Neural cell (in vitro differentiated cells): Measurements from ENCODE around the gene GDPD5. TPM values are rescaled to one million over a fixed set of nuclear protein-coding genes. Genes with fewer than 3 reads are reported as not detected.

Source experiments
- H2AFZ ChIP-seq: fragments of 200-600, 300-800 bp; sonication (generic), shearing (Covaris generic); 2 replicates; pipeline ENCODE4 v1.6.0; 2014; ENCODE audit warnings: low read depth, mild to moderate bottlenecking, antibody characterized with exemption, low read length, moderate library complexity
- H3F3A ChIP-seq: fragments of 200-600 bp; shearing (Covaris generic); 2 replicates; pipeline ENCODE4 v1.6.1; 2016; ENCODE audit warnings: mild to moderate bottlenecking, moderate library complexity, mixed read lengths, antibody characterized with exemption, low read length; ENCODE audit not compliant: insufficient read depth, poor library complexity, severe bottlenecking
- H3K27ac ChIP-seq: fragments of 200-600, 300-800 bp; sonication (generic), shearing (Covaris generic); 2 replicates; pipeline ENCODE4 v1.5.1; 2014; ENCODE audit warnings: mild to moderate bottlenecking, low read length, moderate library complexity
- H3K27me3 ChIP-seq: fragments of 300-800, 200-600 bp; sonication (generic), shearing (Covaris generic); 2 replicates; pipeline ENCODE4 v1.6.0; 2014; ENCODE audit warnings: mild to moderate bottlenecking, low read depth, low read length, moderate library complexity; ENCODE audit not compliant: insufficient read depth
- H3K36me3 ChIP-seq: fragments of 300-800, 200-600 bp; sonication (generic), shearing (Covaris generic); 2 replicates; pipeline ENCODE4 v1.5.1; 2014; ENCODE audit warnings: mild to moderate bottlenecking, antibody characterized with exemption, low read length, moderate library complexity; ENCODE audit not compliant: insufficient read depth
- H3K4me2 ChIP-seq: fragments of 300-800, 200-600 bp; sonication (generic), shearing (Covaris generic); 2 replicates; pipeline ENCODE4 v1.6.0; 2014; ENCODE audit warnings: mild to moderate bottlenecking, low read length
- H3K4me3 ChIP-seq: fragments of 300-800, 200-600 bp; sonication (generic), shearing (Covaris generic); 2 replicates; pipeline ENCODE4 v1.5.1; 2014; ENCODE audit warnings: mild to moderate bottlenecking, low read length, moderate library complexity
- H3K79me2 ChIP-seq: fragments of 200-600 bp; shearing (Covaris generic); replicated peaks from 2 replicates; pipeline ENCODE4 v1.6.0; 2014; ENCODE audit warnings: mild to moderate bottlenecking, low read length, moderate library complexity; ENCODE audit not compliant: insufficient read depth
- H3K9ac ChIP-seq: fragments of 300-800, 200-600 bp; sonication (generic), shearing (Covaris generic); 2 replicates; pipeline ENCODE4 v1.6.1; 2016; ENCODE audit warnings: mild to moderate bottlenecking, low read length, mixed read lengths
- H3K9me2 ChIP-seq: fragments of 200-600 bp; shearing (Covaris generic); 2 replicates; pipeline ENCODE4 v1.6.1; 2016; ENCODE audit warnings: mild to moderate bottlenecking, low read length, mixed read lengths; ENCODE audit not compliant: insufficient read depth
- H3K9me3 ChIP-seq: fragments of 200-600, 300-800 bp; sonication (generic), shearing (Covaris generic); 2 replicates; pipeline ENCODE4 v1.6.1; 2016; ENCODE audit warnings: mild to moderate bottlenecking, mixed run types, low read length, moderate library complexity, mixed read lengths
- H4K20me1 ChIP-seq: fragments of 200-600 bp; shearing (Covaris generic); 2 replicates; pipeline ENCODE4 v1.6.1; 2016; ENCODE audit warnings: mild to moderate bottlenecking, mixed run types; ENCODE audit not compliant: insufficient read depth
- CTCF ChIP-seq: fragments of 450-650 bp; IDR thresholded peaks from 2 replicates; pipeline ENCODE4 v1.5.1; 2014; ENCODE audit warnings: antibody characterized with exemption, mild to moderate bottlenecking, moderate library complexity; ENCODE audit not compliant: poor library complexity, severe bottlenecking
- EP300 ChIP-seq: fragments of 450-650 bp; conservative IDR thresholded peaks from 2 replicates; pipeline ENCODE4 v1.6.1; 2014; ENCODE audit warnings: antibody characterized with exemption, mild to moderate bottlenecking, moderate library complexity; ENCODE audit not compliant: poor library complexity, severe bottlenecking
- EZH2 ChIP-seq: fragments of 200-600, 300-800 bp; shearing (Covaris generic), sonication (generic); IDR thresholded peaks from 2 replicates; pipeline ENCODE4 v1.6.1; 2014; ENCODE audit warnings: antibody characterized with exemption, low read length, borderline replicate concordance, mild to moderate bottlenecking; ENCODE audit not compliant: insufficient read depth, poor library complexity, severe bottlenecking
- MXI1 ChIP-seq: fragments of 450-650 bp; conservative IDR thresholded peaks from 2 replicates; pipeline ENCODE4 v1.6.1; 2014; ENCODE audit warnings: antibody characterized with exemption, mild to moderate bottlenecking; ENCODE audit not compliant: poor library complexity, severe bottlenecking
- POLR2AphosphoS5 ChIP-seq: IDR thresholded peaks from 2 replicates; pipeline ENCODE4 v1.6.1; 2012
- RAD21 ChIP-seq: fragments of 450-650 bp; conservative IDR thresholded peaks from 2 replicates; pipeline ENCODE4 v1.6.1; 2014; ENCODE audit warnings: antibody characterized with exemption, mild to moderate bottlenecking, moderate library complexity
- REST ChIP-seq: IDR thresholded peaks from 2 replicates; pipeline ENCODE4 v1.6.1; 2012; ENCODE audit warnings: borderline replicate concordance
- SMC3 ChIP-seq: fragments of 450-650 bp; conservative IDR thresholded peaks from 2 replicates; pipeline ENCODE4 v1.6.1; 2014; ENCODE audit warnings: antibody characterized with exemption, mild to moderate bottlenecking, moderate library complexity; ENCODE audit not compliant: poor library complexity
- TAF1 ChIP-seq: IDR thresholded peaks from 2 replicates; pipeline ENCODE4 v1.6.1; 2012; ENCODE audit warnings: low read depth
- polyA plus RNA-seq: library from polyadenylated mRNA; depleted of rRNA; stranded (reverse); fragments of >200 nt; gene quantifications from 2 replicates; pipeline ENCODE4 v1.2.3, GENCODE V29; 2014

Gene GDPD5
- polyA plus RNA-seq, 1 donor from 2014 or later = 19.2 TPM

DNA sequence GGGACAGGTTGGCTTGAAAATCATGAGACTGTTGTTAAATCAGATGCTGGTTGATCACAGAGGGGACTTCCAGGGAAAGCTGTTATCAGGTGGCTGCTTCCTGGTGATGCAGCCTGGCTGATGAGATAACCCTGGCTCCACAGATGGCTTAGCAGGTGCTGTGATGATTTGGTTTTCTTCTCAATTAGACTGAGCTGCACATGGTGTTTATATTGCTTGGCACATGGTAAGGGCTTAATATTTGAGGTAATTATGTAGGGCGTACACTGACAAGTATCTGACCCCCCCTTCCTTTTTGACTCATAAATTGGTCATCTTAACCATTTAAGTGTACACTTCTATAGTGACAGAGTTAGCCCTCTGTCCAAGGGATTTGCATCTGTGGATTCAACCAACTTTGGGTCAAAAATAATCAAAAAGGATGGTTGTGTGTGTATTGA, 119.4 kb downstream of the GDPD5 start:
- TF ChIP-seq EZH2 (no peak), EP300 (no peak), REST (no peak), TAF1 (no peak), RAD21 (no peak), POLR2AphosphoS5 (no peak)
- no peaks in the 10 kb centered on the region for H3K27me3 ChIP-seq
- peaks cover 5% of the 10 kb centered on the region for H4K20me1 ChIP-seq
- H3K9ac ChIP-seq = no peak overlapping the region
- peaks cover 15% of the 10 kb centered on the region for H3K36me3 ChIP-seq
- no peak overlapping the region for H3K4me3 ChIP-seq
- H3K9me2 ChIP-seq = no peaks in the 10 kb centered on the region
- no peaks in the 10 kb centered on the region for H3K9me3 ChIP-seq
- H2AFZ ChIP-seq = no peak overlapping the region
- no peak overlapping the region for H3K4me2 ChIP-seq
- no peaks in the 10 kb centered on the region for H3F3A ChIP-seq
- peaks cover 33% of the 10 kb centered on the region for H3K79me2 ChIP-seq
- H3K27ac ChIP-seq = no peak overlapping the region

- TF ChIP-seq EZH2 (no peak), MXI1 (no peak), EP300 (no peak), POLR2AphosphoS5 (no peak), CTCF (no peak), TAF1 (no peak), RAD21 (no peak), SMC3 (no peak), REST (no peak)
These were observed 121.6 kb downstream of the GDPD5 start for GRCh38 chr11:75403983-75404658.

More at GRCh38 chr11:75403983-75404658, 121.6 kb downstream of the GDPD5 start:
- no peak overlapping the region for H3K4me3 ChIP-seq
- no peaks in the 10 kb centered on the region for H3F3A ChIP-seq
- H3K9me2 ChIP-seq = no peaks in the 10 kb centered on the region
- H3K9me3 ChIP-seq = no peaks in the 10 kb centered on the region
- H2AFZ ChIP-seq = no peak overlapping the region
- H3K9ac ChIP-seq = no peak overlapping the region
- no peak overlapping the region for H3K27ac ChIP-seq
- peaks cover 53% of the 10 kb centered on the region for H3K79me2 ChIP-seq
- H4K20me1 ChIP-seq = peaks cover 8% of the 10 kb centered on the region
- H3K36me3 ChIP-seq = peaks cover 15% of the 10 kb centered on the region
- H3K4me2 ChIP-seq = no peak overlapping the region
- no peaks in the 10 kb centered on the region for H3K27me3 ChIP-seq
